GM11168 (cell line): ENCODE data around the gene CELF4.

Experiments
- in situ Hi-C: fragments of 300-500 bp; cut with MboI; formaldehyde crosslinking; loops from one replicate; pipeline ENCODE4 v1.12.0; 2022; ENCODE audit warnings: low sequenced_read_pairs; ENCODE audit not compliant: unreplicated experiment

The CELF4 gene

GRCh38 chr18:37429791-37430190 lies 135.8 kb downstream of the CELF4 start:
- in situ Hi-C loops = no loop called here

- in situ Hi-C loops = no loop called here
Measured at GRCh38 chr18:37428288-37428974, 137.2 kb downstream of the CELF4 start.

- in situ Hi-C loops = no loop called here
Measured at GRCh38 chr18:37426586-37426985, 139.0 kb downstream of the CELF4 start.

GRCh38 chr18:37425222-37425621 lies 140.4 kb downstream of the CELF4 start:
- in situ Hi-C loops = no loop called here

GRCh38 chr18:37424507-37424906 lies 141.1 kb downstream of the CELF4 start:
- in situ Hi-C loops = no loop called here

GRCh38 chr18:37422596-37422995 lies 143.0 kb downstream of the CELF4 start:
- in situ Hi-C loops = no loop called here

- in situ Hi-C loops = no loop called here
Measured at GRCh38 chr18:37422116-37422515, 143.5 kb downstream of the CELF4 start.

- in situ Hi-C loops = no loop called here
Measured at GRCh38 chr18:37421341-37422077, 144.1 kb downstream of the CELF4 start.

GRCh38 chr18:37420315-37420880 lies 145.2 kb downstream of the CELF4 start:
- in situ Hi-C loops = no loop called here

- in situ Hi-C loops = no loop called here
Measured at GRCh38 chr18:37419866-37420265, 145.7 kb downstream of the CELF4 start.

- in situ Hi-C loops = no loop called here
Measured at GRCh38 chr18:37419315-37419714, 146.3 kb downstream of the CELF4 start.

GRCh38 chr18:37414816-37415215 lies 150.8 kb downstream of the CELF4 start:
- in situ Hi-C loops = no loop called here

- in situ Hi-C loops = no loop called here
Measured at GRCh38 chr18:37412829-37413228, 152.8 kb downstream of the CELF4 start.

- in situ Hi-C loops = no loop called here
Measured at GRCh38 chr18:37412333-37412732, 153.3 kb downstream of the CELF4 start.

- in situ Hi-C loops = no loop called here
Measured at GRCh38 chr18:37409878-37410277, 155.7 kb downstream of the CELF4 start.

- in situ Hi-C loops = no loop called here
Measured at GRCh38 chr18:37408676-37409265, 156.8 kb downstream of the CELF4 start.

GRCh38 chr18:37407571-37407970 lies 158.0 kb downstream of the CELF4 start:
- in situ Hi-C loops = no loop called here

- in situ Hi-C loops = no loop called here
Measured at GRCh38 chr18:37405772-37406171, 159.8 kb downstream of the CELF4 start.

GRCh38 chr18:37405229-37405628 lies 160.4 kb downstream of the CELF4 start:
- in situ Hi-C loops = no loop called here

- in situ Hi-C loops = no loop called here
Measured at GRCh38 chr18:37403788-37404187, 161.8 kb downstream of the CELF4 start.

GRCh38 chr18:37403100-37403781 lies 162.4 kb downstream of the CELF4 start:
- in situ Hi-C loops = no loop called here
